C1 segment of cervical spinal cord (tissue), 14 donors: Measurements from ENCODE around the gene NINJ2.

Experiments
- DNase-seq, 14 donors: peaks; one replicate each; lab custom pipeline; 2025; lab: John Stamatoyannopoulos, UW

NINJ2 gene

DNA sequence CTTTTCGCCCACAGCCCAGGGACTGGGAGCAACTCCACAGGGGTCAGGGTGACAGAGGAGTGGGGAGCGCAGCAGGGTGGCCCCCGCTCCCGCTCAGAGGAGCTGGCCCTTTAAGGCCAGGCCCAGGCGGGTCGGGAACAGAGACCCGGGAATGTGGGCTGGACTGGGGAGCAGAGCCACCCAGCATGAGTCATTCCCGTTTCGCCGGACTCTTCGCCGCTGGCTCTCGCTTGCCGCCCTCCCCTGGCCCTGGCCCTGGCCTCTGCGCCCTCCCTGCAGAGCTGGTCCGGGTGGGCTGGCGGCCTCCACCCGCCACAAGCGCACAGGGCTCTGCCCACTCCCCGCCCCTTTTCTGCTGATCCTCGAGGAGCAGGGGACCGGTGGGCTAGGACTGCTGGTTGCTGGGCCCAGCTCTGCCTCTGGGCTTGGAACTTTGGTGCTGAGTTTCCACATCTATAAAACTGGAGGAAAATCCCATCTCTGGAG lies 92.8 kb downstream of the NINJ2 start:
- DNase-seq, result peak in 3 of 14 donors; percentile 21 to 59 (median 32)

DNA sequence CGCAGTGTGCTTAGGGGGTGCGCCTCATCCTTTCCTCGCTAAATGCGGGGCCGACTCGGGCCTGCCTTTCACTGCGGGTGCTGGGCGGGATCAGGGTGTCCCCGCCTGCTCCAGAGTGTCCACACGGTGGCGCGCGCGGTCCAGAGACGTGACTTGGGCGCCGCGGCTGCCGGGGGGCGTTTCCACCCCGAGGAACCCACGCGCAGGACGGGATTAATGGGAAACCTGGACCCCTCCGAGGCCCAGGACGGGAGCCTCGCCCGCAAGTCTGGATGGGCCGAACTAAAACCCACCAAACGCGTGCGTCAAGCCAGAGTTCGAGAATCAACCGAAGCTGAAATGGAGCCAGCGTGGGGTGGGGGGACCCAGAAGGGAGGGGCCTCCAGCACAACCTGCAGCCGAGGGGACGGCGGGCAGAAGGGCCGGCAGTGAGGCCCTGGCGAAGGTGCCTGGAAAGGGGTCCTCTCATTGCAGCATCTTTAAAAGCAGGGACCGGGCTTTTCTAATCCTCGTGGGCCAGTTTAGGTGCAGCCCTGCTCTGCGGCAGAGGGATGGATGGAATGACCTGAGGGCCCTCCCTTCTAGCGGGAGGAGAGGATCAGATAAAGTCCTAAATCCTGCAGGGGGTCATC lies 93.3 kb downstream of the NINJ2 start:
- peak in 13 of 14 donors; percentile 18 to 84 (median 59) for DNase-seq

DNA sequence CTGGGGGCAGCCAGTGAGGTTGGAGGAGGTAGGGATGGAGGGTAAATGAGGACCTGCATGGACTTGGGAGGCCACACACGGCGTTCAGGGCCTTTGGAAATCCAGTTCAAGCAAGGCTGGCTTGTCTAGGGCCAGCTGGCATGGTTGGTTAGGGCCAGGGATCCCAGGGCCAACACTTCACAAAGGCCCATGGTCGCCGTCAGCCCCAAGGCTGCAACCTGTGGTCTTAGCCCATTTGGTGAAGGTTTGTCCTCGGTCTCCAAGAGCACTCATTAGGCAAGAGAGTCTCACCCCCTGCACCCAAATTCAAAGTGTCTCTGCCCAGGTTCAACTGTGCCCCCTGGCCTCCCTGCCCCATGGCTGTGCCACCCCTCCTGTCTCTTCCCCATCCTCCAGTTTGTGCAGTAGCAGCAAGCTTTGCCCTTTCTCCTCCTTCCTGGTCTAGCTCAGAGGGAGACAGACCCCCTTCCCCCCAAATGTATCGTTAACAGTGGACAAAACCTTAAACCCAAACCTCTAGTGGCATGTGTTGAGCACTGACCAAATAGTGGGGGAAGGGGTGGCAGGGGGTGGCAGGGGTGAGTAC lies 94.1 kb downstream of the NINJ2 start:
- DNase-seq, result no peak

DNA sequence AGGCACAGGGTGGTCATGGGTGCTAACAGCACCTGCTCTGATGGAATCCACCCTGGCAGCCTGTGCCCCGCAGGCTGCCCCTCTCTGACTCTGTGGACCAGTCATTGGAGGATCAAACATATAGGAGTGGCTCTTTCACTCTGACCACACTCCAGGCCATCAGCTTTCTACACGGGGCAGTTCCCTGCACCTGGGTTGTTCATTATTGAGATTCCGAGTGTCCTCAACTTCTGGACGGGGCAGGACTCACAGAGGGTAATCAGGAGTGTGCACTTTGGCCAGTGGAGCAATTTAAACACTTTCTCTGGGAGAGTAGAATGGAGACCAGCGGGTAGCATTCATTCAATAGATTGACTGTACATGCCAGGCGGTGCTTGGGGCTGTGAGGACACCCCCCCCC lies 94.8 kb downstream of the NINJ2 start:
- DNase-seq, result no peak

DNA sequence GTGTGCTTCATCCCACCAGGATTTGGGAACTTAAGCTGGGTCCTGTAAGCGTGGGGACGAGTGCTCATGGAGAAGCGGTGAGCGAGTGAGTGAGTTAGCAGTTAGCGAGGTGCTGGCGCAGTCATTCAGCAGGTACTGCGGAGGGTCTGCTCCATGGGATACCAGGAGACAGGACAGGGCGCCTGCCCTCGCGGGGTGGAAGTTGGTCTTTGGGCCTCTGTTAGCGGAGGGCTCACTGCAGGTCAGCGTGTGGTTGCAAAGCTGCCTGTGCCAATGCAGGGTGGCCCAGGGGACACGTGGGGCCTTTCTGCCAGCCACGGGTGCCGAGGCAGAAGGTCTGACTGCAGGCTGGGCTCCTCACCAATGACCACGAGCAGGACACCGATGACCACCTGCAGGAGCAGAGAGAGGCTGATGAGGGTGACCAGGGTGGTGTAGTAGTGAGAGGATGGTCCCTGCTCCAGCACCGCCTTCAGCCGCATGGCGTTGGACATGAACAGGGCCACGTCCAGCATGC lies 97.6 kb downstream of the NINJ2 start:
- no peak for DNase-seq

DNA sequence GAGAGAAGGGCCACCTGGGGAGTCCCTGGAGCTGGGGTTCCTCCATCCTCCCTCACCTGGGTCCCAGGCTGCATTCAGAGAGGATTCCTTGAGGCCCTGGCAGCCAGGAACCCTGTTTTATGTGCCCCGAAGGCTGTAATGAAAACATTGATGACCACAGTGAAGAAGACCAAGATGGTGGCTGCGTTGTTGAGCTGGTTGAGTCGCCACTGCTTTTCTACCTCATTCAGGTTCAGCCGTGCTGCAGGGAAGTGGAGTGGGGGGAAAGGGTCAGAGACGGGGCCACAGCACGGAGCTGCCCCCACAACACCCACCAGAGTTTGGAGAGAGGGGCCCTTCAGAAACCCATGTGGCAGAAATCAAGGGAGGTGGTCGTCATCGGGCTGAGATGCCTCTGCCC lies 98.1 kb downstream of the NINJ2 start:
- no peak for DNase-seq

DNA sequence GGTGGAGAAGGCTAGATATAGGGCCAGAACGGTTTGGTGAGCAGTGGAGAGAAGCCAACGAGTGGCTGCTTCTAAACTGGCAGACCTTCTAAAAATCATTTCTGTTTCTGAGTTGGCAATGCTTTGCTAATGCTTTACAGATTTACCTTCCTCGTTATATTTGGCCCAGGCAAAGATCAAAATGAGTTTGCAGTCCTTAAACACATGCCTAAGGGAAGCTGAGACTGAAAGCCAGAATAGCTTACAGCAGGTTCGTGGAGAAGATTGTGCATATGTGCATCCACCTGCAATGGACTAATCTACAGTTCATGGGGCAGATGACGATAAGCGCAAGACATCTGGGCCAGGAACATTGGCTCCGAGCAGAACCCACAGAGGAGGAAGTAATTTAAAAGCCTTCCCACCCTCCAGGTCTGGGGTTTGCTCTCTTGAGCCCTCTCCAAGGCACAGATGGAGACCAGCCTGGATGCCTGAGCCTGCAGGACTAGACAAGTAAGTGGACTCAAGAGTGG lies 99.4 kb downstream of the NINJ2 start:
- no peak for DNase-seq

DNA sequence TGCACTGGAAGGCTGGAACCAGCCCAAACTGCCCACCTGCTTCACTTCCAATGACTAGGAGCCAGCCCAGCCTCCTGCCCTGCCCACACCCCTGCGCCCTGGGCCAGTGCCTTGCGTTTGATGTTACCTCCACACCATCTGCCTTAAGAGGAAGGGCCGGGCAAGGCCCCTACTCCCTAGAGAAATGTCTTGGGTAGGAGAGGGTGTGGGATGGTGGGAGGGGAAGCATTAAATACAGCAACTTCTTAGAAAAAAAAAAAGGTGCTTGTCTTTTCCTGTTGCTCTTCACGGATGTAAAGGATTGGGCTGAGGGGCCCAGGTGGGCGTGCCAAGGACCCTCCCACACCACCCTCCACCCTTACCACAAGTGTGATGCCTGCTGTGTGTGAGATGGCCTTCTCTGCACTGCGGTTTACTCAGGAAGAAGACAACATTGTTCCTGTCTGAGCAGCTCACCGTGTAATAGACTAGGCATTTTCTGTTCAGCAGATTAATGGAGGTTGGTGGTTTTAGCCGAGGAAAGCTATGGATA lies 99.9 kb downstream of the NINJ2 start:
- no peak for DNase-seq

DNA sequence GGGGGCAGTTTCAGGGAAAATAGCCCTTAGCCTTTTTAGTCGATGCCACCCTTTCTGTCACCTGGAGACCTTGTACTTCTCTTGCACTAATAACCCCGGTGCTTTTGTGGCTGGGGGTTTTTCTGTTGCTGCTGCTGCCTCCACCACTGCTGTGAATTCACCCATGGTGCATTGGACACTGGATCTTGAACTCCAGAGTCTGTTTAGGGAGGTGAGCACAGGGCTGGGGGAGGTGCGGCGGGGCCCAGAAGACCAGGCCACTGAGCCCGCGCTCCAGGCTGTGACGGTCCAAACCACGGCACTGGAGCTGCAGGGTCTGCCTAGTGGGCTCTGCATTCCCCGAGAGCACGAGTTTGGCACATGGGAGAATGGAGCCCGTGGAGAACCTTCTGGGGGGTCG lies 100.6 kb downstream of the NINJ2 start:
- DNase-seq, result no peak

DNA sequence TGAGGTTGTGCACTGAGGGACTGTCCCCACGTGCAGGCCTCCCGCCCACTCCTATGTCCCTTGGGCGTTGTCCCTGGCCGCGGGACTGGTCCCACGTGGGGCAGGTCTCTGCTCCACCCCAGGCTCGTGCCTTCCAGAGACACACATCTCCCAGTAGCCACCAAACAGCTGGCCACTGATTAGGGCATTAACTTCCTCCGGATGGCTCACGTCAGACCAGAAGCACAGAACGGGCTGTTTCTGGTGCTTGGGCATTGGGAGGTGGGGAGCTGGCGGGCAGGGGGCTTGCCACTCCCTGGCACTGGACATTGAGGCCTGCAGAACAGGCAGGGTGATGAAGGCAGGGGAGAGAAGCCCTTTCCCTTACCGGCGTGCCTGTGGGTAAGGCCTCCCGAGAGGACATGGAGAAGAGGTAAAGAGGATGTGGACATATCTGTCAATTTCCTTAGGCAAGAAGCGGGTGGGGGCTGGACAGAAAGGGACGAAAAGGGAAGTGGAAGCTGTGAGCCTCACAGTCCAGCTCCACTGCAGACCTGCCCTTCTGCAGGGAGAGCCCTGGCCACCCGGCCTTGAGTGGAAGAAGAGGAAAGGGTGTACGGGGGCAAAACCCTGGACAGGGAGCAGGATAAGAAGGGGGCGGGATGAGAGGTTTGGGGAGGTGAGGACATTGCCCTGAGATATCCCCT lies 101.2 kb downstream of the NINJ2 start:
- peak in 6 of 14 donors; percentile 23 to 66 (median 46) for DNase-seq

DNA sequence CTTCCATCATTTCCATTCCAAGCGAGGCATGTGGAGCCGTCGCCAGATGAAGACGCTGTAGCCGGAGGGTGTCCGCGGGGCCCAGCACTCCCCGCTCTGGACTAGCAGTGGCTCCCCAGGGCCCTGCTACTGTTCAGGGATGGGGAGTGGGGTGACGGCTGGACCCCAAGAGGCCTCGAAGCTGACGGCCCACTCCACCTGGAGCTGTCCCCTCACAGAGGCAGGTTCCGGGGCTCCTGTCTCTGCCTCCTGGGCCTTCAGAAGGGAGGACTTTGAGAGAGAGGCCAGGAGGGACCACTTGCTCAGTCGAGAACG lies 101.9 kb downstream of the NINJ2 start:
- DNase-seq, result no peak

DNA sequence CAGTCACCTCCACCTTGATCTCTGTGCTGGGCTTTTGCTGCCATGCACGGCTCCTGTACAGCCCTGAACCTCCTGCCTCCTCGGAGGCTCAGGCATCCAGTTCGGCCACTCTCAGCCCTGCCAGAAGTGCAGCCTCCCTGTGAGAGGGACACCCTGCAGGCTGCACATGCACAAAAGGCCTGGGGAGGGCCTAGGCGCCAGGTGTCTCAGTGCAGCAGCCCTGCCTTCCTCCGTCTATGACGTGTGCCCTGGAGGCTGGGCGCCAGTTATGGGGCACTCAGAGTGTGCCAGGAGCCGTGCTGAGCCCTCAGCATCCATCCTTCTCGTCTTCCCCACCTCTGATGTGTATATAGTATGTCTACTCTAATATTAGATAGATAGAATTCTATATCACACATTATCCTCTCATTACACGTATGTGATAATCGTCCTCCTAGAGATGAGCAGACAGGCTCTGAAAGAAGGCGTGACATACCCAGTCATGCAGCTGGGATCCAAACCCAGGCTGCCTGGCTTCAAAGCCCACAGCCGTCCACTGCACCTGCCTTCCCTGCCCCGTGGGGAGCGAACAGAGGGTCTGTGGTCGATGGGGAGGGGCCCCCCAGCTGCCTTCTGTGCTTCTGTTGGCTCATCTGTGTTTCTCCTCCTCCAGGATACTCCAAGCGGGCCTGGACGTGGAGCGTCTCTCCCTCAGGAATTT lies 102.4 kb downstream of the NINJ2 start:
- no peak for DNase-seq

DNA sequence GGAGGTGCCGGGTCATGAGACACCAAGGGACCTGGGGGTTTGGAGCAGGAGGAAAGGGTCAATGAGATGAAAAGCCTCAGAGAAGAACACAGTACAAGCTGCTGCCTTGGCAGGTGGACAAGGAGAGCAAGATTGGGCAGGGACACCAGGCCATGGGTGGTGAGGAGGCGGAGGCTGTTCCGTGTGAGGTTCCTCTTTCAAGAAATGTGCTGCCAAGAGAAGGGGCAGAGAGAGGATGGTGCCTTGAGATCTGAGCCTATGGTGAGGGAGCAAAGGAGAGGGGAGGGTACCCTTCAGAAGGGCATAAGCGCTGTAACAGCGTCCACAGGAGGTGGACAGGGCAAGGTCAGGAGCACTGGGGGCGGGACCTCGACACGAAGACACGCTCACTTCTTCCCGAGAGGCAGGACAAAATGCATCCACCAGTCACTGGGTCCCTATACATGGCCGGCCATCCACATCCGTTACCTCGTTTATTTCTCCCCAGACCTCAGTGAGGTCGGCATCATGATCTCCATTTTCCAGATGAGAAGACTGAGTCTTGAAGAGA lies 103.3 kb downstream of the NINJ2 start:
- DNase-seq, result no peak

DNA sequence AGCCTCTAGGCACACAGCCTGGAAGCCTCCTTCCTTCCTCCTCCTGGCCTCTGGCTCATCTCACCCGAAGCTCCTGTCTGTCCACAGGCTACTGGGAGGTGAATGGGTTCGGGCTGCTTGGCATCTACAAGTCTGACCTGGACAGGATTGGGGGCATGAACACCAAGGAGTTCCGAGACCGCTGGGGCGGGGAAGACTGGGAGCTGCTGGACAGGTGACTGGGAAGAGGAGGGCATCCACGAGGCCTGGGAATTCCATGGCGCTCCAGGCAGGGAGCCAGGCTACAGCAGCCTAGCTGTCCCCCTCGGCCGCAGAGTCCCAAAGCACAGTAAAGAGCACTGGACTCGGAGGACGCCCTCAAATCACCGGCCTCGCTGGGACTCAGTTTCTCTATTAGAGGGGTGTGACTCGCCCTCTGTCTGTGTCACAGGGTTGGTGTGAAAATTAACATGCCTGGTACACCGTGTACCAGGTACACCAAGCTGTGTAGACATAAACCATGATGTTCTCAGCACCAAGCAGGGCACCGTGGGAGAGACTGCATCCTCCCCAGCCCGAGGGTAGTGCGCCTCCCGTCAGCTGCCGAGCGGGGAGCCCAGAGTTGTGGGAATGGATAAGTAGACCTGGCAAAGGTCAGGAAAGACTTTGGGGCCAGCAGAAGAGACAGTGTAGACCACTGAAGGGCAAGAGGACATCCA lies 103.9 kb downstream of the NINJ2 start:
- no peak for DNase-seq

DNA sequence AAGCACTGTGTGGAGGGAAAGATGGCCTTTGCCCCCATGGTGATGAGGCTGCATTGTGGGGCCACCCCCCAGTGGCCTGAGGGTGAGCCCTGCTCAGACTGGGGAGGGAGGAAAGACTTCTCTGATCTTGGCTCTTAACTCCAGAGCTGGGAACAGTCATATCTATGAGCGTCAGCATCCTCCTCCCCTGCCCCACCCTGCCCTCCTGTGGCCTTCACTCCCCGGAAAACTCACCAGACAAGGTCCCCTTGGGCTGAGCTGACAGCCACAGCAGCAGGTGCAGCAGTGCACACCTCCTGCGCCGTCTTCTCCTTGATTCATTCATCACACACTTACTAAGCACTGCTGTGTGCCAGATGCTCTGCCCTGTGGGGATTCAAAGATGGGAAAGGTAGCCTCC lies 104.7 kb downstream of the NINJ2 start:
- DNase-seq, result no peak

DNA sequence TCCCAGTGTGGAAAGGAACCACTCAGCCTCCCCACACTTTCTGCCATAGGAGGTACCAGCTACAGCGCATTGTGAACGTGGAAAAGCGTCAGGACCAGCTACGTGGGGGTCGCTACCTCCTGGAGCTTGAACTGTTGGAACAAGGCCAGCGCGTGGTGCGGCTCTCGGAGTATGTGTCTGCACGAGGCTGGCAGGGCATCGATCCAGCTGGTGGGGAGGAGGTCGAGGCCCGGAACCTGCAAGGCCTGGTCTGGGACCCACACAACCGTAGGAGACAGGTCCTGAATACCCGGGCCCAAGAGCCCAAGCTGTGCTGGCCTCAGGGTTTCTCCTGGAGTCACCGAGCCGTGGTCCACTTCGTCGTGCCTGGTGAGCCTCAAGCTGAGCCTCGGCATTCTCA lies 106.7 kb downstream of the NINJ2 start:
- DNase-seq, result no peak

DNA sequence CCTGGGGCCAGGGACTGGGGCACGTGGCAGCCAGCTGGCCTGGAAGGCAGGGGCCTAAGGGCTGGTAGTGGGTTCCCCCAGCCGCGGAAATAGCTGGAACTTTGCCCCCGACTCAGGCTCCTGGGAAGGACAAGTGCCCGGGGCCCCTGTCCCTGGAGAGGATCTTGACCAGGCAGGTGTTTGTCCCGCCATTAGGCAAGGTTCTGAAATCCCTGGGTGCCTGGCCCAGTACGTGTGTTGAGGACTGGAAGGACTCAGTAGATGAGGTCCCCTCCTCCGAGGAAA lies 109.3 kb downstream of the NINJ2 start:
- no peak for DNase-seq

DNA sequence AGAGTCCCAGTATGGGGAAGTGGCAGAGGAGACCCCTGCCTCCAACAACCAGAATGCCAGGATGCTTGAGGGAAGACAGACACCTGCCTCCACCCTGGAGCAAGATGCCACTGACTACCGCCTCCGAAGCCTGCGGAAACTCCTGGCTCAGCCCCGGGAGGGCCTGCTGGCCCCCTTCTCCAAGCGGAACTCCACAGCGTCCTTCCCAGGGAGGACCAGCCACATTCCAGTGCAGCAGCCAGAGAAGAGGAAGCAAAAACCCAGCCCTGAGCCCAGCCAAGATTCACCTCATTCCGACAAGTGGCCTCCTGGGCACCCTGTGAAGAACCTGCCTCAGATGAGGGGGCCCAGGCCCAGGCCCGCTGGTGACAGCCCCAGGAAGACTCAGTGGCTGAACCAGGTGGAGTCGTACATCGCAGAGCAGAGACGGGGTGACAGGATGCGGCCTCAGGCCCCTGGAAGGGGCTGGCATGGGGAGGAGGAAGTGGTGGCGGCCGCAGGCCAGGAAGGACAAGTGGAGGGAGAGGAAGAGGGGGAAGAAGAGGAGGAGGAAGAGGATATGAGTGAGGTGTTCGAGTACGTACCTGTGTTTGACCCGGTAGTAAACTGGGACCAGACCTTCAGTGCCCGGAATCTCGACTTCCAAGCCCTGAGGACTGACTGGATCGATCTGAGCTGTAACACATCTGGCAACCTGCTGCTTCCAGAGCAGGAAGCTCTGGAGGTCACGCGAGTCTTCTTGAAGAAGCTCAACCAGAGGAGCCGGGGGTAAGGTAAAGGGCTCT lies 109.8 kb downstream of the NINJ2 start:
- no peak for DNase-seq

DNA sequence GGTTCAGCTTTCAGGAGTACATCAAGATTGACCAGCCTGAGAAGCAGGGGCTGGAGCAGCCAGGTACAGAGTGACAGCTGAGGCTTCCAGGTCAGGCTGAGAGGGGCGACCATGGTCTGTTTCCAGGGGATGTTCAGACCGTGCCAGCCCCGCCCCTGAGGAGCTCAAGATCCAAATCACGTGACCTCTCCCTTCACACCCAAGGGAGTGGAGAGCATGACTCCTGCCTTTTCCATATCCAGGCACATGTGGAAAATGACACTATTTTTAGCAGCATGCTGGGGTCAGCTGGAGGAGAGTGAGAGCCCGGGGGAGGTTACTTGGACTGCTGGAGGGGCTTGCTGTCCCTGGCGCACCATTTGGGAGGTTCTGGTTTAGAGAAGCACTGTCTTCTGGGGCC lies 110.8 kb downstream of the NINJ2 start:
- no peak for DNase-seq

DNA sequence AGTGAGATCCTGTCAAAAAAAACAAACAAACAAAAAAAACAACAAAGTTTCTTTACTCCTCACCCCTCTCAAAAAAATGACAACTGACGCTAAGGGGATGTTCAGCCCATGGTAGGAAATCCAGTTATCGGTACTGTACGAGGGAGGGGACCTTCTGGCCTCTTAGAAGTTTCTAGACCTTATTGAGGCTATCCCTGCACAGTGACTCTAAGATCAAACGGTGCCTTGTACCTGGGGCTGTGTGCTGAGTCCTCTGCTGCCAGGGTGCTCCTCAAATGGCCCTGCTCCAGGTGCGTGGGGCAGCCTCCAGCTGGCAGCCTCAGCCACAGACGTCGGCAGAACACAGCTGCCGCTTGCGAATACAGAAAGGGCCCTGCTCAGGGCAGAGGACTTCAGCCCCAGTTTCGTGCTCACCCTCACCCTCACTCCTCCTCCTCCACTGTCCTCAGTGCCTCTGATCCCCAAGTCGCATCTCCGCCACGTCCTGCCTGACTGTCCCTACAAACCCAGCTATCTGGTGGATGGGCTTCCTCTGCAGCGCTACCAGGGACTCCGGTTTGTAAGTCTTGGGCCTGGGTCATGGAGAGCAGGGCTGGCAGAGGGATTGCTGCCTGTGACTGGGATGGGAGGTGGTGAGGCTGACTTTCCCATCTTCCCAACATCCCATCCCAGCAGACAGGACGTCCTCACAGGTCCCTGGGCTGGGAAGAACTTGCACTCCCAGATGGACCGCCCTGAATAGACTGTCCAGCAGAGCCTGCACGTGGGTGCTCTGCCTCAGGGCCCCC lies 112.6 kb downstream of the NINJ2 start:
- DNase-seq, result no peak
